Stimulated activated CD4-positive, alpha-beta T cell treated with anti-CD3 and anti-CD28 coated beads, Interleukin-4, amount 100 ng/mL, for 24 hours (primary cell): ENCODE measurements around the gene PSMD11.

Experiments
- DNase-seq: peaks from one replicate; pipeline ENCODE4 v3.0.0-alpha.2; 2020

The PSMD11 gene

GRCh38 chr17:32467949-32468348 lies 23.6 kb downstream of the PSMD11 start:
- DNase-seq = no peak

GRCh38 chr17:32470405-32471167 lies 26.3 kb downstream of the PSMD11 start:
- DNase-seq = no peak

GRCh38 chr17:32471652-32472051 lies 27.3 kb downstream of the PSMD11 start:
- DNase-seq = no peak

- DNase-seq = no peak
These were observed 30.9 kb downstream of the PSMD11 start for GRCh38 chr17:32475258-32475657.

- no peak for DNase-seq
These were observed 32.9 kb downstream of the PSMD11 start for GRCh38 chr17:32477220-32477619.

GRCh38 chr17:32479074-32479617 lies 34.8 kb downstream of the PSMD11 start:
- DNase-seq = no peak

- no peak for DNase-seq
These were observed 36.9 kb downstream of the PSMD11 start for GRCh38 chr17:32481193-32481592.

- no peak for DNase-seq
These were observed 38.4 kb downstream of the PSMD11 start for GRCh38 chr17:32482568-32483320.

GRCh38 chr17:32483451-32484019 lies 39.2 kb downstream of the PSMD11 start:
- peak; percentile 34 for DNase-seq

- DNase-seq = no peak
These were observed 39.7 kb downstream of the PSMD11 start for GRCh38 chr17:32484041-32484461.

- no peak for DNase-seq
These were observed 40.3 kb downstream of the PSMD11 start for GRCh38 chr17:32484628-32485027.

- no peak for DNase-seq
These were observed 41.2 kb downstream of the PSMD11 start for GRCh38 chr17:32485261-32486110.

GRCh38 chr17:32486111-32486700 lies 41.9 kb downstream of the PSMD11 start:
- DNase-seq = peak; percentile 67

GRCh38 chr17:32486701-32487472 lies 42.6 kb downstream of the PSMD11 start, which contains the start of gene CDK5R1:
CDK5R1 (plus strand) TSS chr17:32486993; CDS start chr17:32487621, 628 bp downstream.
- DNase-seq = peak; percentile 69

- no peak for DNase-seq
These were observed 43.3 kb downstream of the PSMD11 start for GRCh38 chr17:32487473-32488176.

- DNase-seq = no peak
These were observed 43.9 kb downstream of the PSMD11 start for GRCh38 chr17:32488177-32488542.

- DNase-seq = no peak
These were observed 44.4 kb downstream of the PSMD11 start for GRCh38 chr17:32488604-32489180.

- no peak for DNase-seq
These were observed 45.2 kb downstream of the PSMD11 start for GRCh38 chr17:32489320-32490100.

- peak; percentile 24 for DNase-seq
These were observed 45.8 kb downstream of the PSMD11 start for GRCh38 chr17:32490101-32490482.
